HepG2 (cell line): Measurements from ENCODE around the gene MSI2. TPM values are rescaled to one million over a fixed set of nuclear protein-coding genes. Genes with fewer than 3 reads are reported as not detected.

Experiments
- ATAC-seq: fragments of 200-7000 bp; cut with Tn5 transposase; 3 replicates; pipeline ENCODE4 v1.9.1; 2020; ENCODE audit warnings: mild to moderate bottlenecking, moderate library complexity
- BruUV-seq: library from RNA; stranded (reverse); fragments of 400-500 nt; replicated peaks from 2 replicates; lab custom pipeline; 2021; lab: Mats Ljungman, UMichigan
- CTCF ChIA-PET: fragments of 300-600 bp; formaldehyde crosslinking; extraction: SDS; loops from one replicate; lab custom pipeline; 2021; ENCODE audit warnings: low total read pairs, inconsistent platforms, low intra/inter-chr PET ratio; lab: Yijun Ruan, JAX
- POLR2A ChIA-PET: fragments of 350-600 bp; sonication (Branson Sonifier 250); formaldehyde crosslinking; loops from one replicate; lab custom pipeline; 2020; ENCODE audit warnings: antibody characterized with exemption, inconsistent platforms; lab: Yijun Ruan, JAX
- DNase-seq: peaks from one replicate; pipeline ENCODE4 v3.0.0-alpha.2; 2015; ENCODE audit warnings: low spot score
- FAIRE-seq: peaks from 3 replicates; lab custom pipeline; 2011; peaks lifted over from hg19 to GRCh38; lab: Jason Lieb, UNC
- H2AFZ ChIP-seq: one replicate; pipeline ENCODE4 v1.6.1; 2011; ENCODE audit warnings: low read length, inconsistent platforms
- H3K27ac ChIP-seq: fragments of 300-600 bp; 3 replicates; pipeline ENCODE4 v1.8.0; 2011; ENCODE audit warnings: mixed run types, mild to moderate bottlenecking, mixed read lengths, low read length, inconsistent platforms; ENCODE audit not compliant: insufficient read depth; ENCODE audit errors: extremely low read length
- H3K27me3 ChIP-seq, 2 experiments: fragments of 200-600 bp in 1 of 2; 2 replicates in 1 of 2; 3 replicates in 1 of 2; pipeline versions ENCODE4 v1.6.0 to v1.8.0; 2011; ENCODE audit warnings: low read length in 2 of 2, mild to moderate bottlenecking in 2 of 2, moderate library complexity in 2 of 2, inconsistent platforms in 1 of 2; ENCODE audit not compliant: insufficient read depth in 2 of 2, control insufficient read depth in 1 of 2
- H3K36me3 ChIP-seq, 2 experiments: fragments of 200-600 bp in 1 of 2; replicated peaks in 1 of 2; 2 replicates in 1 of 2; 3 replicates in 1 of 2; pipeline versions ENCODE4 v1.5.1 to v1.8.0; 2011; ENCODE audit warnings: low read length in 2 of 2, inconsistent platforms in 1 of 2; ENCODE audit not compliant: insufficient read depth in 2 of 2, control insufficient read depth in 1 of 2
- H3K4me1 ChIP-seq: 2 replicates; pipeline ENCODE4 v1.5.1; 2012; ENCODE audit warnings: low read length, inconsistent platforms; ENCODE audit not compliant: insufficient read depth
- H3K4me2 ChIP-seq: 2 replicates; pipeline ENCODE4 v1.6.0; 2011; ENCODE audit warnings: low read depth, low read length, inconsistent platforms
- H3K4me3 ChIP-seq, 3 experiments: fragments of 200-600 bp in 1 of 3; sonication (generic), shearing (Covaris generic) in 1 of 3; replicated peaks in 1 of 3; 2 replicates each; pipeline ENCODE4 v1.5.1; 2011 to 2016; ENCODE audit warnings: low read length in 3 of 3, inconsistent platforms in 2 of 3, low read depth in 2 of 3, mild to moderate bottlenecking in 2 of 3, control low read depth in 1 of 3, mixed read lengths in 1 of 3; ENCODE audit not compliant: insufficient read depth in 1 of 3
- H3K79me2 ChIP-seq: one replicate; pipeline ENCODE4 v1.6.1; 2011; ENCODE audit warnings: low read length, inconsistent platforms; ENCODE audit not compliant: insufficient read depth
- H3K9ac ChIP-seq: 2 replicates; pipeline ENCODE4 v1.6.0; 2011; ENCODE audit warnings: mild to moderate bottlenecking, low read depth, low read length, inconsistent platforms; ENCODE audit not compliant: insufficient read depth
- H3K9me3 ChIP-seq: 2 replicates; pipeline ENCODE4 v1.5.1; 2012; ENCODE audit warnings: mild to moderate bottlenecking, low read length
- H4K20me1 ChIP-seq: 2 replicates; pipeline ENCODE4 v1.6.0; 2011; ENCODE audit warnings: inconsistent platforms, mild to moderate bottlenecking, low read length, moderate library complexity; ENCODE audit not compliant: insufficient read depth
- HNF1B ChIP-seq: sonication (generic); formaldehyde crosslinking; IDR thresholded peaks from 2 replicates; pipeline ENCODE4 v1.5.1; 2020; ENCODE audit warnings: mild to moderate bottlenecking, moderate library complexity, missing genetic modification reagents
- HNF4A ChIP-seq: sonication (generic); formaldehyde crosslinking; IDR thresholded peaks from 2 replicates; pipeline ENCODE4 v1.4.0; 2020; ENCODE audit warnings: missing genetic modification reagents
- MAF1 ChIP-seq: sonication (generic); formaldehyde crosslinking; IDR thresholded peaks from 2 replicates; pipeline ENCODE4 v1.5.0; 2020; ENCODE audit warnings: missing genetic modification reagents, borderline replicate concordance
- REPIN1 ChIP-seq: sonication (generic); formaldehyde crosslinking; IDR thresholded peaks from 2 replicates; pipeline ENCODE4 v1.8.0; 2022; ENCODE audit warnings: missing genetic modification reagents, low read depth, mild to moderate bottlenecking, borderline replicate concordance
- RNF2 ChIP-seq: fragments of 450-650 bp; conservative IDR thresholded peaks from 2 replicates; pipeline ENCODE4 v1.6.1; 2016; ENCODE audit warnings: low read depth
- STAG1 ChIP-seq: sonication (generic); formaldehyde crosslinking; IDR thresholded peaks from 2 replicates; pipeline ENCODE4 v1.4.0; 2020; ENCODE audit warnings: missing genetic modification reagents
- ZNF337 ChIP-seq: sonication (generic); formaldehyde crosslinking; IDR thresholded peaks from 2 replicates; pipeline ENCODE4 v1.5.1; 2020; ENCODE audit warnings: missing genetic modification reagents, low read depth, mild to moderate bottlenecking, borderline replicate concordance
- ZNF776 ChIP-seq: sonication (generic); formaldehyde crosslinking; IDR thresholded peaks from 2 replicates; pipeline ENCODE4 v1.4.0; 2020; ENCODE audit warnings: mild to moderate bottlenecking, missing genetic modification reagents
- WGBS: methylation state at CpG from one replicate; pipeline ENCODE4 v1.1.6; 2017; ENCODE audit warnings: low lambda C conversion rate; 5-methylcytosine and 5-hydroxymethylcytosine counted together
- in situ Hi-C: cut with HindIII; loops from 2 replicates; pipeline ENCODE4 v1.10.0; 2017; ENCODE audit warnings: low pct_unique_long_range_greater_than_20kb; ENCODE audit not compliant: extremely low pct_ligation_motif_present
- intact Hi-C: fragments of 100-400 bp; cut with micrococcal nuclease; formaldehyde crosslinking; loops from one replicate; pipeline ENCODE4 v1.10.0; 2022; ENCODE audit not compliant: unreplicated experiment
- polyA plus RNA-seq, 8 experiments: library from polyadenylated mRNA; depleted of rRNA in 3 of 8; stranded (reverse) in 7 of 8; unstranded in 1 of 8; fragments of >200 nt; fragmentation: Illumina TruSeq in 4 of 8; extraction: Trizol in 4 of 8; gene quantifications; 2 replicates each; pipeline versions ENCODE4 v1.2.1 to v1.2.3, GENCODE V29; 2011 to 2016; ENCODE audit warnings: low read depth in 4 of 8, missing spikeins in 1 of 8, mixed read lengths in 1 of 8; ENCODE audit not compliant: insufficient read depth in 1 of 8
- total RNA-seq, 5 experiments: library from RNA; depleted of rRNA; stranded (reverse); fragments of >200 nt; fragmentation: Illumina TruSeq; extraction: Trizol; gene quantifications; 2 replicates each; pipeline ENCODE4 v1.2.3, GENCODE V29; 2016; ENCODE audit warnings: low read depth in 1 of 5
- TF ChIP-seq, protein P1 (sequence below): sonication (generic); formaldehyde crosslinking; IDR thresholded peaks from 2 replicates; pipeline ENCODE4 v1.8.0; 2022; ENCODE audit warnings: missing genetic modification reagents, mild to moderate bottlenecking, borderline replicate concordance
- TF ChIP-seq, protein P2 (sequence below): sonication (generic); formaldehyde crosslinking; IDR thresholded peaks from 2 replicates; pipeline ENCODE4 v1.9.0; 2022; ENCODE audit warnings: low read depth, missing genetic modification reagents
- TF ChIP-seq, protein P3 (sequence below): sonication (generic); formaldehyde crosslinking; IDR thresholded peaks from 2 replicates; pipeline ENCODE4 v1.5.0; 2020; ENCODE audit warnings: mild to moderate bottlenecking, missing genetic modification reagents, moderate library complexity
- TF ChIP-seq, protein P4 (sequence below): sonication (generic); formaldehyde crosslinking; IDR thresholded peaks from 2 replicates; pipeline ENCODE4 v1.8.0; 2022; ENCODE audit warnings: mild to moderate bottlenecking, missing genetic modification reagents

MSI2 gene
- total and polyA plus RNA-seq, 2 of the 13 experiments (the other 11 are each of a cell fraction or from before 2014, with no cell fraction given), result 77.5 to 78.4 TPM

- H2AFZ ChIP-seq, result no peak overlapping the region
- H3K9ac ChIP-seq, result no peak overlapping the region
- no peaks in the 10 kb centered on the region for H3K27me3 ChIP-seq
- ATAC-seq, result peak; percentile 55
- intact Hi-C loops (no loop called here), in situ Hi-C loops (no loop called here)
- WGBS, result 94% methylated on average over 19 of the region's 19 CpGs
- no peak for FAIRE-seq
- H3K9me3 ChIP-seq, result no peaks in the 10 kb centered on the region
- BruUV-seq, result no TSS peak
- peaks cover 21% of the 10 kb centered on the region for H3K4me1 ChIP-seq
- DNase-seq, result no peak
- ChIA-PET CTCF (interaction anchor here (1.0 kb wide), 1 partner anchor 189 kb away, joined by 6 read pairs; no protein-coding TSS in a partner anchor), POLR2A (no interaction called here)
- peaks cover 9 to 18% of the 10 kb centered on the region in 2 experiments; a peak in 4 of 5 replicates for H3K36me3 ChIP-seq
- H3K4me3 ChIP-seq, result no peak overlapping the region
- no peak overlapping the region for H3K27ac ChIP-seq
- TF ChIP-seq HNF4A, result no peak
- TF ChIP-seq RNF2, result no peak
- no peak for TF ChIP-seq REPIN1 (CRISPR knock-in tag)
- peak; percentile 46 for TF ChIP-seq STAG1
- TF ChIP-seq, protein P1, sequence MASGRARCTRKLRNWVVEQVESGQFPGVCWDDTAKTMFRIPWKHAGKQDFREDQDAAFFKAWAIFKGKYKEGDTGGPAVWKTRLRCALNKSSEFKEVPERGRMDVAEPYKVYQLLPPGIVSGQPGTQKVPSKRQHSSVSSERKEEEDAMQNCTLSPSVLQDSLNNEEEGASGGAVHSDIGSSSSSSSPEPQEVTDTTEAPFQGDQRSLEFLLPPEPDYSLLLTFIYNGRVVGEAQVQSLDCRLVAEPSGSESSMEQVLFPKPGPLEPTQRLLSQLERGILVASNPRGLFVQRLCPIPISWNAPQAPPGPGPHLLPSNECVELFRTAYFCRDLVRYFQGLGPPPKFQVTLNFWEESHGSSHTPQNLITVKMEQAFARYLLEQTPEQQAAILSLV (CRISPR knock-in tag), result no peak
- TF ChIP-seq, protein P2, sequence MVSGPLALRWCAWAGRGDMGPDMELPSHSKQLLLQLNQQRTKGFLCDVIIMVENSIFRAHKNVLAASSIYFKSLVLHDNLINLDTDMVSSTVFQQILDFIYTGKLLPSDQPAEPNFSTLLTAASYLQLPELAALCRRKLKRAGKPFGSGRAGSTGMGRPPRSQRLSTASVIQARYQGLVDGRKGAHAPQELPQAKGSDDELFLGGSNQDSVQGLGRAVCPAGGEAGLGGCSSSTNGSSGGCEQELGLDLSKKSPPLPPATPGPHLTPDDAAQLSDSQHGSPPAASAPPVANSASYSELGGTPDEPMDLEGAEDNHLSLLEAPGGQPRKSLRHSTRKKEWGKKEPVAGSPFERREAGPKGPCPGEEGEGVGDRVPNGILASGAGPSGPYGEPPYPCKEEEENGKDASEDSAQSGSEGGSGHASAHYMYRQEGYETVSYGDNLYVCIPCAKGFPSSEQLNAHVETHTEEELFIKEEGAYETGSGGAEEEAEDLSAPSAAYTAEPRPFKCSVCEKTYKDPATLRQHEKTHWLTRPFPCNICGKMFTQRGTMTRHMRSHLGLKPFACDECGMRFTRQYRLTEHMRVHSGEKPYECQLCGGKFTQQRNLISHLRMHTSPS, result no peak
- 0 out of 2 replicates have a peak, but pooled peaks have one; percentile 45 for TF ChIP-seq ZNF776 (CRISPR knock-in tag)
- TF ChIP-seq, protein P3, sequence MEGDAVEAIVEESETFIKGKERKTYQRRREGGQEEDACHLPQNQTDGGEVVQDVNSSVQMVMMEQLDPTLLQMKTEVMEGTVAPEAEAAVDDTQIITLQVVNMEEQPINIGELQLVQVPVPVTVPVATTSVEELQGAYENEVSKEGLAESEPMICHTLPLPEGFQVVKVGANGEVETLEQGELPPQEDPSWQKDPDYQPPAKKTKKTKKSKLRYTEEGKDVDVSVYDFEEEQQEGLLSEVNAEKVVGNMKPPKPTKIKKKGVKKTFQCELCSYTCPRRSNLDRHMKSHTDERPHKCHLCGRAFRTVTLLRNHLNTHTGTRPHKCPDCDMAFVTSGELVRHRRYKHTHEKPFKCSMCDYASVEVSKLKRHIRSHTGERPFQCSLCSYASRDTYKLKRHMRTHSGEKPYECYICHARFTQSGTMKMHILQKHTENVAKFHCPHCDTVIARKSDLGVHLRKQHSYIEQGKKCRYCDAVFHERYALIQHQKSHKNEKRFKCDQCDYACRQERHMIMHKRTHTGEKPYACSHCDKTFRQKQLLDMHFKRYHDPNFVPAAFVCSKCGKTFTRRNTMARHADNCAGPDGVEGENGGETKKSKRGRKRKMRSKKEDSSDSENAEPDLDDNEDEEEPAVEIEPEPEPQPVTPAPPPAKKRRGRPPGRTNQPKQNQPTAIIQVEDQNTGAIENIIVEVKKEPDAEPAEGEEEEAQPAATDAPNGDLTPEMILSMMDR (CRISPR knock-in tag), result peak; percentile 39
- TF ChIP-seq, protein P4, sequence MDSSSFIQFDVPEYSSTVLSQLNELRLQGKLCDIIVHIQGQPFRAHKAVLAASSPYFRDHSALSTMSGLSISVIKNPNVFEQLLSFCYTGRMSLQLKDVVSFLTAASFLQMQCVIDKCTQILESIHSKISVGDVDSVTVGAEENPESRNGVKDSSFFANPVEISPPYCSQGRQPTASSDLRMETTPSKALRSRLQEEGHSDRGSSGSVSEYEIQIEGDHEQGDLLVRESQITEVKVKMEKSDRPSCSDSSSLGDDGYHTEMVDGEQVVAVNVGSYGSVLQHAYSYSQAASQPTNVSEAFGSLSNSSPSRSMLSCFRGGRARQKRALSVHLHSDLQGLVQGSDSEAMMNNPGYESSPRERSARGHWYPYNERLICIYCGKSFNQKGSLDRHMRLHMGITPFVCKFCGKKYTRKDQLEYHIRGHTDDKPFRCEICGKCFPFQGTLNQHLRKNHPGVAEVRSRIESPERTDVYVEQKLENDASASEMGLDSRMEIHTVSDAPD, result no peak
- no peak for TF ChIP-seq ZNF337 (CRISPR knock-in tag)
- no peak for TF ChIP-seq HNF1B (CRISPR knock-in tag)
- no peak for TF ChIP-seq MAF1 (CRISPR knock-in tag)
- peaks cover 25% of the 10 kb centered on the region for H3K79me2 ChIP-seq
- no peak overlapping the region for H3K4me2 ChIP-seq
- no peaks in the 10 kb centered on the region for H4K20me1 ChIP-seq
Measured at GRCh38 chr17:57432507-57433277, 176.4 kb downstream of the MSI2 start.
